ENCODE results near the gene POC5.
"Not testable (repeated sequence)": the region's sequence is repeated elsewhere in the genome, so short reads cannot be mapped to it uniquely, and the experiment has no call there.

The POC5 gene, protein sequence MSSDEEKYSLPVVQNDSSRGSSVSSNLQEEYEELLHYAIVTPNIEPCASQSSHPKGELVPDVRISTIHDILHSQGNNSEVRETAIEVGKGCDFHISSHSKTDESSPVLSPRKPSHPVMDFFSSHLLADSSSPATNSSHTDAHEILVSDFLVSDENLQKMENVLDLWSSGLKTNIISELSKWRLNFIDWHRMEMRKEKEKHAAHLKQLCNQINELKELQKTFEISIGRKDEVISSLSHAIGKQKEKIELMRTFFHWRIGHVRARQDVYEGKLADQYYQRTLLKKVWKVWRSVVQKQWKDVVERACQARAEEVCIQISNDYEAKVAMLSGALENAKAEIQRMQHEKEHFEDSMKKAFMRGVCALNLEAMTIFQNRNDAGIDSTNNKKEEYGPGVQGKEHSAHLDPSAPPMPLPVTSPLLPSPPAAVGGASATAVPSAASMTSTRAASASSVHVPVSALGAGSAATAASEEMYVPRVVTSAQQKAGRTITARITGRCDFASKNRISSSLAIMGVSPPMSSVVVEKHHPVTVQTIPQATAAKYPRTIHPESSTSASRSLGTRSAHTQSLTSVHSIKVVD

DNA sequence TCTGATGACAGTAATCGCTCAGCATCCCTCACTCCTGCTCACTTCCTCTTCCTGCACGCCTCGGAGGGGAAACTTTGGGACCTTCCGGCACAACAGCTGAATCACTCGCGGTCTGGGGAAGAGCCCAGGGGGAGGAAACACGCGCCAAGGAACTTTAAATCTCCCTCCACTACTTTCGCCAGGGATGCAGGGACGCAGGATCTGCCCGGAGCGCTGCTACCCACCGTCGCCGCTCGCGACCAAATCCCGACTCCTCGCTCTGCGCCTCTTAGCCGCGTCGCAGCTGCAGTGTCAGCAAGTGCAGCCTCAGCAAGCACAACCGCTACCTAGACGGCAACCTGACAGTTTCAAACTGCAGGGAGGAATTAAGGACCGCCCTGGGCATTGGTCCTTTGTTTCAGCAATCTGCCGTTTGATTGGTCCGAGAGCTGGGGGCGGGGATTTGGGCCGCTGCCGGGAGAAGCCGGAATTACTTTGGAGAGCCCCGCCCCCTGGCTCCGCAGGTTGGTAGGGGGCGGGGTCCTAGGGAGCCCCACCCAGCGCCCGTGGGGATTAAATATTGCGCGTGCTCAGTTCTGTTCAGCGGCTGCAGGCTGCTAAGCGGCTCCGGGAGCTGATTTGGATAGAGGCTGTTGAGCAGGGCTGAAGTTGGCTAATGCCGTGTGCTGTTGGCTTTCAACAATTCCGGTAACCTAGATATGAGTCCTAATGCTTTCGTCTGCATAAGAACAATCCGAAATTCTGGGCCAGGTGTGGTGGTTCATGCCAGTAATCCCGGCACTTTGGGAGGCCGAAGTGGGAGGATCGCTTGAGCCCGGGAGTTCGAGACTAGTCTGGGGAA is at the start of gene POC5:
TSS of gene POC5 (minus strand) at position 356 of the 841 bp plus-strand sequence. CDS start 4,500 bp downstream, outside the sequence.
- H3K4me3 ChIP-seq (ENCODE audit: low read depth, low read length), result peak within 1 kb of the TSS; percentile 66

DNA sequence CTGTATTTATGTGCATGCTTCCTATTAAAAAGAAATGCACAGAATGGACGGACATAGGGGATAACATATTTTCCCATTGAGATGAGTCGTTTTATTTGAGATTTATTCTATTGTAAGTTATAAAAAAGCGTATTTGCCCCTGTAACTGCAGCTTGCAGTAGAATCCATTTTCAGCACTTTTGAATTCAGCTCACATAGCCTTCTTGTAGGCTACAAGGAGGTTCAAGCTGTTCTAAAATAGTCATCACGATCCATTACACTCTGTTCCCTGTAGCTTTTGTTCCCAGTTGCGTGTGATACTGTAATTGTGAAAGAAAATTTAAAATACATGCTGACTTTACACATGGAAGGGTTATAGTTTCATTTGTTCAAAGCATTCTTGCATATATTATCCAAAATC is 40.9 kb upstream of the POC5 start:
- H3K4me3 ChIP-seq (ENCODE audit: low read depth, low read length), result no peak overlapping the region

DNA sequence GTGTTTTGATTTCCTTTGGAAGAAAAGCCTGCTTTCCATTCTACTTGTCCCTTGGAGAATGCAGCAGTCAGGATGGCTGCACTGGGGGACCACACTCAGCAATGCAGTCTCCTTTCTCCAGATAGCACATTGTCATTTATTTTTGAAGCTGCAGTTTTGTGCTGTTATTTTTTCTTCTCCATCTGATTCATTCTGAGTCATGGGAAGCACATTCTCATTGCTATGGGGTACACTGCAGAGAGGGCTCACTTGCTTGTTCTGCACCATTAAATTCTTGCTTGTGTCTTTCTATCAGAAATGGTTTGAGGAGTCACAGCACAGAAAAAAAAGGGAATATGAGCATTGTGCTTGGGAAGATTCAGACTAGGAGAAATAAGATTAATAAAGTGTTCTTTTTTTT is 39.7 kb upstream of the POC5 start:
- no peak overlapping the region for H3K4me3 ChIP-seq (ENCODE audit: low read depth, low read length)

DNA sequence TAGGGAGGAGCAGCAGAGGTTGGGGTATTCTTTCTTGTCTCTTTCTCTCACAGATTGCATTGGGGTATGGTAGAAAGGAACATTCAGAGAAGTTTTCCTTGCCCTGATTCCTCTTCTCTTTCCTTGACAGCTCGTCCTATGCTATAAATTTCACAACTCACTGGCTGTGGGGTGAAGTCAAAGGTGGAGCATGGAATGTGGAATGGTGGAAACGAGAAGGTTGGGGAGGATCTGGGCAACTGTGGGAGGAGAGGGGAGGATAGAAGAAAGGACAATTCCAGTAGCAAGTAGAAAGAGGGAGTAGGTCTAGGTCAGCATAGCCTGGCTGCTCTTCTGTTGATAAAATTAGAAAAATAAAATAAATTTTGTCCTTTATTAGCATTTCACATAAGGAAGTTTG is 39.0 kb upstream of the POC5 start:
- H3K4me3 ChIP-seq (ENCODE audit: low read depth, low read length), result no peak overlapping the region

DNA sequence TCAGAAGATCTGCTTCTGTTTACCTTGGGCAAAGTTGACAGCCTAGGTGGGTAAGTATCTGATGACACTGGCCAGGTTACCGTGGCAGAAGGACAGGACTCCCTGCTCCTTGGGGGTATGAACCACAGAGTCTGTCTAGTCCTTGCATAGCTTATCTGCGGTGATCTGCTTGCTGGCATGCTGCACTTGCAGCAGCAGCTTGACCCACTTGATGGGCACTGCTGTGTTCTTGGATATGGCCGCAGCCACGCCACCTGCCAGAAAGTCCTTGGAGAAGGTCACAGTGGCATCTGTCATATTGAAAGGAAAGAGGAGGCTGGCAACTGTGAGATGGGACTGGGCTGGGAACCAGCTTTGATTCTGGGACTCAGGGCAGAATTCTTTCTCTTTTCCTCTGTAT is 35.9 kb upstream of the POC5 start:
- H3K4me3 ChIP-seq (ENCODE audit: low read depth, low read length), result no peak overlapping the region

DNA sequence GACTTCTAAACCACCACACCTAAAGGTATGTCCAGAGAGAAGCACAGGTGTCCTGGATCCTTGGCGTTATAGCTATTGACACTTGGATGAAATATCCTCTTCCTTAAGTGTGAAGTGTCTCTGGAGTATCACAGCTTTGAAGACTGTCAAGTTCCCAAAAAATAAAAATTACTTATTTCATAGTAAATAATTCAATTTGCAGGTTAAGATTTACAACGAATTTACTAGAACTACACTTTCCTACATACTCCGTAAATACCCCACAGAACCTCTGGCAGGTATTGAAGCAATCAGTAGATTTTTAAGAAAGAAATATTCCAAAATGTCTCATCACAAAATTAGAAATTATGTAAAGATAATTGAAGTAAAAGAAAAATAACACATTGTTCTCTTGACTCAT is 27.1 kb upstream of the POC5 start:
- H3K4me3 ChIP-seq (ENCODE audit: low read depth, low read length), result no peak overlapping the region

DNA sequence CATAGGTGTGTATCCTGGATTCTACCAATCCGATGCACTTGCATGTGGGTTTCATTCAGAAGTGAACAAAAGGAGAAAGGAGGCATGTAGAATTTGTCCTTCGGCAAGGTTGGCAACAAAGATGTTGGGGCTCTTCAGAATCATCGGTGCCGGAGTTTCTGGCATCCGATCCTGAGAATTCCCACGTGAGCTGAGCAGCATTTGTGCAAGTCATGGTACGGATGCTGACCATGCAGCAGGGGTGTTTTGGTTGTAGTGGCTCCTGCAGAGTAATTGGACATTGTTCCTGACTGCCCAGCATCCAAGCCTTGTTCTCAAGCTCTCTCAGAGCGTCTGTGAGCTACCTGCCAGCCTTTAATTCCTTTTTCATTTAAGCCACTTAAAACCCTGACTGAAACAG is 19.0 kb upstream of the POC5 start:
- no peak overlapping the region for H3K4me3 ChIP-seq (ENCODE audit: low read depth, low read length)

DNA sequence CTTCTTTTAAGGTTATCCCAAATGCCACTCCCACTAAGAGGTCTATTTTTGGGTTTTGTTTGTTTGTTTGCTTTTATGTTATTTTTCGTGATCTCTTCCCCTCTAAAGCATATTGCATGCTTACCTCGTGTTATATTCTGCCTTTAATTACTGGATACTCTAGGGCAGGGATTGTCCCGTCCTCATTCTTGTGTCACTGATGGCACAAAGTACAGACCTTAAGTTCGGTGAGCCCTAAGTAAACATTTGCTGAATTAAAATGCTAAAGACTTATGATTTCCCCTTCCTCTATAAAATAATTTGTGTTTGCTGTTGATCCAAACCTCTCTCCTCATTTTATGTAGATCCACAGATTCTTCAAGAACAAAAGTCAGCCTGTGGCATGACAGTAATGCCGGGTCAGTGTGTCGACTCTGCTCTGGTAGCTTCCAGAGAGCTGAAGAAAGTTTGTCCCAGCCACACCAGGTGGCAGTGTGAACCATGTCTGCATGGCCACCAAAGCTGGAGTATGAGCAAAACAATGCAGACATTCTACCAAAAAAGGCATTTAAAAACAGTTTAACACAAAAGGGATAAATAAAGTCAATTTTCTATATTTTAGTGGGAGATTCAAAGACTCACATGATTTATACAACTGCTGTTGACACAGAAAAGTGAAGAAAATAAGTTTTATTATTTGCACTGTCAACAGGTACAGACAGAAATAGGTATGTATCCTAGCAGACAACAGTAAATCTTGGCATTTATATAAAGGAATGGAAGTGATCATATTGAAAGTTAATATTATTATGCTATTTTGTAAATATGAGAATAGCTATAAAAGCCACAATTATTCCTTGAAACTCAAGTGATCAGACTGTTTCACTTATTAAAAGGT is 17.9 kb upstream of the POC5 start:
- no peak overlapping the region for H3K4me3 ChIP-seq (ENCODE audit: low read depth, low read length)

DNA sequence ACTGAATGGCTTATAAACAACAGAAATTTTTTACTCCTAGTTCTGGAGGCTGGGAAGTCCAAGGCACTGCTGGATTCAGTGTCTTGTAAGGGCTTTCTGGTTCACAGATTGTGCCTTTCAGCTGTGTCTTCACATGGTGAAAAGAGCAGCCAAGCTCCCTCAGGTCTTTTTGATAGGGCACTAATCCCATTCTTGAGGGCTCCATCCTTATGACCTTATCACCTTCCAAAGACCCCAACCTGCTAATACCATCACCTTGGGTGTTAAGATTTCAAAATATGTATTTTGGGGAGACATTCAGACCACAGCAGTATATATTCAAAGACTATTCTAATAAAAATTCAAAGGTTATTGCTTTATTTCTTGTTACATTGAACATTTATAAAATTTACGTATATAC is 16.5 kb upstream of the POC5 start:
- H3K4me3 ChIP-seq (ENCODE audit: low read depth, low read length), result no peak overlapping the region

DNA sequence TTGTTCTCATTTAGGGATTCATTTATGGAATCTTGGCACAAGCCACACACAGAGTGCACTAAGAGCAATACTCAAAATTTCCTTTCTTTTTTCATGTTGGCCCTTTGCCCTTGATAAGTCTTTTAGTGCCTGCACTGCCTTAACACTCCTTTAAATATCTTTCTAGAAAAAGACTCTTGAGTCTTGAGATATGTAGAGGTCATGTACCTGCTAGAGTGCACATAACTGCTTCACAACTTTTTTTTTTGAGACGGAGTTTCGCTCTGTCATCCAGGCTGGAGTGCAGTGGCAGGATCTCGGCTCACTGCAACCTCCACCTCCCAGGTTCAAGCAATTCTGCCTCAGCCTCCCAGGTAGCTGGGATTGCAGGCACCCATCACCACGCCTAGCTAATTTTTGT is 14.3 kb upstream of the POC5 start:
- H3K4me3 ChIP-seq (ENCODE audit: low read depth, low read length), result not testable (repeated sequence)

DNA sequence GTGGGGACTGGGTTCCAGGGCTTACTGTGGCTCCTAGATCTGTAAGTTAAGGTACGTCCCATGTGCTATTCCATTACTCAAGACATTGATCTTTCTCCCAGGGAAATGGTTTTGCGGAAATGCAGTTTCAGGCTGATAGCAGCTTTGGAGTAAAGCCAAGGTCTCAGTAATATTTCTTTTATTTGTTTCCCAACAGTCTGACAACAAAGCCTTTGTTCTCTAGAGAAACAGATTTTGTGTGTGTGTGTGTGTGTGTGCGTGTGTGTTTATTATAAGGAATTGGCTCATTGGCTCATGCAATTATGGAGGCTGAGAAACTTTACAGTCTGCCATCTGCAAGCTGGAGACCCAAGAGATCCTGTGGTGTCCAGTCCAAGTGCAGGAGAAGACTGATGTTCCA is 12.1 kb upstream of the POC5 start:
- no peak overlapping the region for H3K4me3 ChIP-seq (ENCODE audit: low read depth, low read length)

DNA sequence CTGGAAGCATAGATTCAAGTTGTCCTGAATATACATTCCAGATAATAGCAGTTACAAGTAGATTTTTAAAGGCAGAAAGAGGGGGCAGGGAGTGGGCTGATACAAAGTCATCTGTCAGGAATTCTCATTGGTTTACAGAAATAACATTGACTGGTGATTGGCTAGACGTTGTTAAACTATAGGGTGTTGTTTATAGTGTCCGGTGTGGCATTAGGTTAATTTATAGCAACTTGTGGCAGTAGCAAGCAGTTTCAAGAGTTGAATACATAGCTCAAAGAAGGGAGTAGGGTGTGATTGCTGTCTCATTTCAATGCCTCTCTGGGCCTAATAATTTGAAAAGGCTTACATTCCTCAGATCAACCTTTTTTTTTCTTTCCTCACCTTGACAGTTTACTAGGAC is 10.7 kb upstream of the POC5 start:
- H3K4me3 ChIP-seq (ENCODE audit: low read depth, low read length), result no peak overlapping the region

DNA sequence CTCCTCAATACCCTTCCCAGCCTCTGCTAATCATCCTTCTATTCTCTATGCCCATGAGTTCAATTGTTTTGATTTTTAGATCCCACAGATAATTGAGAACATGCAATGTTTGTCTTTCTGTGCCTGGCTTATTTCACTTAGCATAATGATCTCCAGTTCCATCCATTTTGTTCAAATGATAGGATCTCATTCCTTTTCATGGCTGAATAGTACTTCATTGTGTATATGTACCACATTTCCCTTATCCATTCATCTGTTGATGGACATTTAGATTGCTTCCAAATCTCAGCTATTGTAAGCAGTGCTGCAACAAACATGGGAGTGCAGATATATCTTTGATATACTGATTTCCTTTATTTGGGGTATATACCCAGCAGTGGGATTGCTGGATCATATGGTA is 9.0 kb upstream of the POC5 start:
- not testable (repeated sequence) for H3K4me3 ChIP-seq (ENCODE audit: low read depth, low read length)

DNA sequence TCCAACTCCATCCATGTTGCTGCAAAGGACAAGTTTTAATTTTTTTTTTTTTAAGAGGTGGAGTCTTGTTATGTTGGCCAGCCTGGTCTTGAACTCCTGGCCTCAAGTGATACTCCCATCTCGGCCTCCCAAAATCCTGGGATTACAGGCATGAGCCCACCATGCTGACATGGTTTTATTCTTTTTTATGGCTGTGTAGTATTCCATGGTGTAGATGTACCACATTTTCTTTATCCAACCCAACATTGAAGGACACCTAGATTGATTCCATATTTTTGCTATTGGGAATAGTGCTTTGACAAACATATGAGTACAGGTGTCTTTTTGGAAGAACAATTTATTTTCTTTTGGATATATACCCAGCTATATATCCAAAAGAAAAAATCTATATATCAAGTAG is 6.1 kb upstream of the POC5 start:
- no peak overlapping the region for H3K4me3 ChIP-seq (ENCODE audit: low read depth, low read length)

DNA sequence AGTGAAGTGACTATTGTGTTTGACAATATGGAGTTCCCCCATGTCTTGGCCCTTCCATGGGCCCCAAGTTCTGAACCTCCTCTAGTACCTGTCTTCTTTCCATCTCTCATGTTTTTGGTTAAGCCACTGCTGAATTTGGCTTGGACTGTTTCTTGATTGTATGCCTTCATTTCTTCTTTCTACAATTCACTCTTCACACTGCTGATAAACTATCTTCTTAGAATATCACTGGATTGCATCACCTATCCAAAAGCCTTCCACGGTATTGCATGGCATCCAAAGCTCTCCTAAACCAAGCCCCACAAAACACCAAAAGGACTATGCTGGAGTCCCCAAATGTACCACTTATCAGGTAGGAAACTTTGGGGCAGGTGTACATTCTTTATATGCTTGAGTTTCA is 4.3 kb upstream of the POC5 start:
- H3K4me3 ChIP-seq (ENCODE audit: low read depth, low read length), result no peak overlapping the region

DNA sequence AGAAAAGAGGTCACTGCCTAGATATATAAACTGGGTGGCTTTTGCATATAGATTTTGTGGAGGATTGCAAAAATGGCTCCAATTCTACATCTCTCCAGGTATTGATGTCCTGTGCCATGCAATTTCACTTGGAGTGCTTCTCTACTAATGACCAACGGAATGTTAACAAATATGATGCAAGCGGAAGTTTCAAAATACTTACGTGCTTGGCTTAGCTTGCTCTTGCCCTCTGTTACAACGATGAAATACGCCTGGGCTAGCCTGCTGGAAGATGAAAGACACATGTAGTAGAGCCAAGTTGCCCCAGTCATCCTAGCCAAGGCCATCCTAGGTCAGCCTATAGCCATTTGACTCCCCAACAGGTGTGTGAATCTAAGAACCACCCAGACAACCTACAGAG is 3.6 kb upstream of the POC5 start:
- no peak overlapping the region for H3K4me3 ChIP-seq (ENCODE audit: low read depth, low read length)

DNA sequence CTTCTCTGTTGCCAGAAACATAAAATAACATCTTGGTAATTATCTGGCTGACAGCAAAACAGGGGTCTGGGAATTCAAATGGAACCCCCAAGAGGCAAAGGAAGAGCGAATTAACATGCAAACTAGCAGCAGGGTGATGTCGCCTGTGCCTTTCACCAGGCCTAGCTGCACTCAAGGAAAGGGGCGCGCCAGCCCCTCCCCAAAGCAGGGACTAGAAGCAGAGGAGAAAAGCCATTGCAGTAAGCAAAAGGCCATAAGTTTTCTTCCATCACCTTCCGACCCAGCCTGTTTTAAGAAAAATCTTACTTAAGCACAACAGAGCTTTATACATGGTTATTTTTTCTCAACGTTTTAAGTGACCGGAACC is 539 bp downstream of the POC5 start:
- peak overlapping the region; percentile 66 for H3K4me3 ChIP-seq (ENCODE audit: low read depth, low read length)

DNA sequence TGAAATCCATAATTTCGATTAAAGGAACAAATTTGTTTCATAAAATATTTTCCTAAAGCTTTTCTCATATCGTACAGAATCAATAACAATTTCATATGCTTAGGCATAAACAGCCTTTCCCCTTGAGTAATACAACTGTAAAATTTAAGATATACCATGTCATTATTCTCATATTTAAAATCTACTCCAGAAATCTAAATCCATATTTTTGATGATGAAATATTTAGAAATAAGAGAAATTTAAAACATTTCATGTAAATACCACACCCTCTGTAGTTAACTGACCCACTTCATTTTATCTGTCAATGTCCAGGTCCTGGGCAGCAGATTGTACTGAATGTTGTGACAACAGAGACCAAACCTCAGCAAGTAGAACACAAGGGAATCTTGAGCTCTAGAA is 5.1 kb downstream of the POC5 start:
- no peak overlapping the region for H3K4me3 ChIP-seq (ENCODE audit: low read depth, low read length)

DNA sequence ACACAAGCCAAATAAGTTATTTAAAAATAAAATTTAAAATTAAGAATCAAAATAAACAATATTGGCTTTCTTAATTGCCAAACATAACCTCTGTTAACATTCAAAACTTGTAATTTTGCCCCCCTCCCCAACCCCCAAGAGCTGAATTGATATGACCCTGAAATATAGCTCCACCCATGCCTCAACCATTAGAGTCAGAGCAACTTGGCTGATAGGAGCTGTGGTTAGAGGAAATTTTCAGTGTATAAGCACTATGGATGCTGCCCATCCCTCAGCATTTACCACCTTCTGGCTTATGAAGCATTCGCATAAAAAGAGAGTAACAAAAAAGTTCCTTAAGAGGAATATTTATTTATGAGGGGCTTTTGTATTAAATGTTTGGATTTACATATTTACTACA is 6.1 kb downstream of the POC5 start:
- H3K4me3 ChIP-seq (ENCODE audit: low read depth, low read length), result no peak overlapping the region

DNA sequence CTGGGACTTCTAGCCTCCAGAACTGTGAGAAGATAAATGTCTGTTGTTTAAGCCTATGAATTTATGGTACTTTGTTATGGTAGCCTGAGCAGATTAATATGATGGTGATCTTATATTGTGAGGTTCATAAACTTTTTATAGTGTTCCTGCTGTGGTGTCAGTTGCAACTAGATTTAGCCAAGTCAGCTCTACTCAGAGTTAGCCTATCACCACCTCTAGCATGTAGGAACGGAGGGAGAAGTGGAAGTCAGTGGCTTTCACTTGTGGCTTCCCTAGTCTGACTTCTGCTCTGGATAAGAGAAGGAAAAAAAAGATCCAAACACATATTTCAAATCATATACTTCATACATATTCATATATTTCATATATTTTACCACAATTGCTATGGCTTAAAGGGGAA is 6.6 kb downstream of the POC5 start:
- no peak overlapping the region for H3K4me3 ChIP-seq (ENCODE audit: low read depth, low read length)

DNA sequence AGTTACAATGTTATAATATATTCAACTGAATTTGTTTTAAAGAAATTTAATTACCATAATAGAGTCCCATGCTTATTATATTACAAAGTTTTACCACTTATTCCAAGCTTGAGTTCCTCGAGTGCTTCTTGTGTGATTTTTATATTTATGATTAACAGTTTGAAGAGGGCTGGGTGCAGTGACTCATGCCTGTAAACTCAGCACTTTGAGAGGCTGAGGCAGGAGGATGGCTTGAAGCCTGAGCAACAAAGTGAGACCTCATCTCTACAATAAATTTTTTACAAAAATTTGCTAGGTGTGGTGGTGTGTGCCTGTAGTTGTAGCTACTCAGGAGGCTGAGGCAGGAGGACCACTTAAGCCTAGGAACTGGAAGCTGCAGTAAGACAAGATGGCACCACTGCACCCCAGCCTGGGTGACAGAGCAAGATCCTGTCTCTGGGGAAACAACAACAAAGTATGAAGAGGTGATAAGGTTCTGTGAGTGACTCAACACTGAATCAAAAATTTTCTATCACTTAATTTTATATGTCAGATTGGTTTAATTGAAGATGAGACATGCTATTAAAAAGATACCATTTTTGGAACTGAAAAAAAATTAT is 9.2 kb downstream of the POC5 start:
- H3K4me3 ChIP-seq (ENCODE audit: low read depth, low read length), result no peak overlapping the region
